Neural progenitor cell (in vitro differentiated cells): Measurements from ENCODE around the gene GABARAP.

Experiments
- EZH2 ChIP-seq: fragments of 200-600 bp; sonication (generic); IDR thresholded peaks from 2 replicates; pipeline ENCODE4 v1.6.1; 2017; ENCODE audit warnings: antibody characterized with exemption, mild to moderate bottlenecking, moderate library complexity
- EZH2phosphoT487 ChIP-seq: fragments of 200-600 bp; sonication (generic); IDR thresholded peaks from 2 replicates; pipeline ENCODE4 v1.6.1; 2017; ENCODE audit warnings: antibody characterized with exemption
- TF ChIP-seq, protein P1 (sequence below): fragments of 200-600 bp; sonication (generic); IDR thresholded peaks from 2 replicates; pipeline ENCODE4 v1.5.1; 2017; ENCODE audit warnings: antibody characterized with exemption, mild to moderate bottlenecking

DNA sequence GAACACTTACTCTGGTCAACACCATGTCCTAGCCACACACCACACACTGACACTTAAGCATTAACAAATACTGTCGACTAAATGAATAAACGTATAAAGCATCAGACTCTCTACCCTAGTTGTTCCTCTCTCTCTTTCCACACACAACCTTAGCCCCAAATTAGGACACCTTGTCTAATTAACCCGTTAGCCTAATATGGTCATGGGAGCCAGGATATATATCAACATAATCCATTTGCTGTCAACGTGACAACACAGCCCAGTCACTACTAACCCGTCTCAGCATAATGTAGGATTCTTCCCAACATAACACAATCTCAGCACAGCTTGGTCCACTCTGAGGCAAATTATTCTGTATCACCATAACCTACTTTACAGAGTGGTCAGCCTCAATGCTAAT lies 10.1 kb downstream of the GABARAP start:
- TF ChIP-seq, protein P1, sequence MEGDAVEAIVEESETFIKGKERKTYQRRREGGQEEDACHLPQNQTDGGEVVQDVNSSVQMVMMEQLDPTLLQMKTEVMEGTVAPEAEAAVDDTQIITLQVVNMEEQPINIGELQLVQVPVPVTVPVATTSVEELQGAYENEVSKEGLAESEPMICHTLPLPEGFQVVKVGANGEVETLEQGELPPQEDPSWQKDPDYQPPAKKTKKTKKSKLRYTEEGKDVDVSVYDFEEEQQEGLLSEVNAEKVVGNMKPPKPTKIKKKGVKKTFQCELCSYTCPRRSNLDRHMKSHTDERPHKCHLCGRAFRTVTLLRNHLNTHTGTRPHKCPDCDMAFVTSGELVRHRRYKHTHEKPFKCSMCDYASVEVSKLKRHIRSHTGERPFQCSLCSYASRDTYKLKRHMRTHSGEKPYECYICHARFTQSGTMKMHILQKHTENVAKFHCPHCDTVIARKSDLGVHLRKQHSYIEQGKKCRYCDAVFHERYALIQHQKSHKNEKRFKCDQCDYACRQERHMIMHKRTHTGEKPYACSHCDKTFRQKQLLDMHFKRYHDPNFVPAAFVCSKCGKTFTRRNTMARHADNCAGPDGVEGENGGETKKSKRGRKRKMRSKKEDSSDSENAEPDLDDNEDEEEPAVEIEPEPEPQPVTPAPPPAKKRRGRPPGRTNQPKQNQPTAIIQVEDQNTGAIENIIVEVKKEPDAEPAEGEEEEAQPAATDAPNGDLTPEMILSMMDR = no peak
- TF ChIP-seq EZH2phosphoT487 (no peak), EZH2 (no peak)
